Measurements from ENCODE around the gene AKAP13.
"Not testable (repeated sequence)": the region's sequence is repeated elsewhere in the genome, so short reads cannot be mapped to it uniquely, and the experiment has no call there.

Gene AKAP13

DNA sequence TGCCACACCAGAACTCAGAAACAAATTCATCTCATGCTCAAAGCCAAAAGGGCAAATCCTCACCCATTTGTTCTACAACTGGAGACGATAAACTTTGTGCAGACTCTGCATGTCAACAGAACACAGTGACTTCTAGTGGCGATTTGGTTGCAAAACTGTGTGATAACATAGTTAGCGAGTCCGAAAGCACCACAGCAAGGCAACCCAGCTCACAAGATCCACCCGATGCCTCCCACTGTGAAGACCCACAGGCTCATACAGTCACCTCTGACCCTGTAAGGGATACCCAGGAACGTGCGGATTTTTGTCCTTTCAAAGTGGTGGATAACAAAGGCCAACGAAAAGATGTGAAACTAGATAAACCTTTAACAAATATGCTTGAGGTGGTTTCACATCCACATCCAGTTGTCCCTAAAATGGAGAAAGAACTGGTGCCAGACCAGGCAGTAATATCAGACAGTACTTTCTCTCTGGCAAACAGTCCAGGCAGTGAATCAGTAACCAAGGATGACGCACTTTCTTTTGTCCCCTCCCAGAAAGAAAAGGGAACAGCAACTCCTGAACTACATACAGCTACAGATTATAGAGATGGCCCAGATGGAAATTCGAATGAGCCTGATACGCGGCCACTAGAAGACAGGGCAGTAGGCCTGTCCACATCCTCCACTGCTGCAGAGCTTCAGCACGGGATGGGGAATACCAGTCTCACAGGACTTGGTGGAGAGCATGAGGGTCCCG lies 199.7 kb downstream of the AKAP13 start:
- DNase-seq = no peak

DNA sequence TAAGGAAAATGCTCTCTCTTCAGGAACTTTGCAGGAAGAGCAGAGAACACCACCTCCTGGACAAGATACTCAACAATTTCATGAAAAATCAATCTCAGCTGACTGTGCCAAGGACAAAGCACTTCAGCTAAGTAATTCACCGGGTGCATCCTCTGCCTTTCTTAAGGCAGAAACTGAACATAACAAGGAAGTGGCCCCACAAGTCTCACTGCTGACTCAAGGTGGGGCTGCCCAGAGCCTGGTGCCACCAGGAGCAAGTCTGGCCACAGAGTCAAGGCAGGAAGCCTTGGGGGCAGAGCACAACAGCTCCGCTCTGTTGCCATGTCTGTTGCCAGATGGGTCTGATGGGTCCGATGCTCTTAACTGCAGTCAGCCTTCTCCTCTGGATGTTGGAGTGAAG lies 200.5 kb downstream of the AKAP13 start:
- DNase-seq = no peak

DNA sequence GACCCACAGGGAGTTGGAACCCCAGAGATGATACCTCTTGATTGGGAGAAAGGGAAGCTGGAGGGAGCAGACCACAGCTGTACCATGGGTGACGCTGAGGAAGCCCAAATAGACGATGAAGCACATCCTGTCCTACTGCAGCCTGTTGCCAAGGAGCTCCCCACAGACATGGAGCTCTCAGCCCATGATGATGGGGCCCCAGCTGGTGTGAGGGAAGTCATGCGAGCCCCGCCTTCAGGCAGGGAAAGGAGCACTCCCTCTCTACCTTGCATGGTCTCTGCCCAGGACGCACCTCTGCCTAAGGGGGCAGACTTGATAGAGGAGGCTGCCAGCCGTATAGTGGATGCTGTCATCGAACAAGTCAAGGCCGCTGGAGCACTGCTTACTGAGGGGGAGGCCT lies 201.1 kb downstream of the AKAP13 start:
- peak; percentile 32 for DNase-seq

DNA sequence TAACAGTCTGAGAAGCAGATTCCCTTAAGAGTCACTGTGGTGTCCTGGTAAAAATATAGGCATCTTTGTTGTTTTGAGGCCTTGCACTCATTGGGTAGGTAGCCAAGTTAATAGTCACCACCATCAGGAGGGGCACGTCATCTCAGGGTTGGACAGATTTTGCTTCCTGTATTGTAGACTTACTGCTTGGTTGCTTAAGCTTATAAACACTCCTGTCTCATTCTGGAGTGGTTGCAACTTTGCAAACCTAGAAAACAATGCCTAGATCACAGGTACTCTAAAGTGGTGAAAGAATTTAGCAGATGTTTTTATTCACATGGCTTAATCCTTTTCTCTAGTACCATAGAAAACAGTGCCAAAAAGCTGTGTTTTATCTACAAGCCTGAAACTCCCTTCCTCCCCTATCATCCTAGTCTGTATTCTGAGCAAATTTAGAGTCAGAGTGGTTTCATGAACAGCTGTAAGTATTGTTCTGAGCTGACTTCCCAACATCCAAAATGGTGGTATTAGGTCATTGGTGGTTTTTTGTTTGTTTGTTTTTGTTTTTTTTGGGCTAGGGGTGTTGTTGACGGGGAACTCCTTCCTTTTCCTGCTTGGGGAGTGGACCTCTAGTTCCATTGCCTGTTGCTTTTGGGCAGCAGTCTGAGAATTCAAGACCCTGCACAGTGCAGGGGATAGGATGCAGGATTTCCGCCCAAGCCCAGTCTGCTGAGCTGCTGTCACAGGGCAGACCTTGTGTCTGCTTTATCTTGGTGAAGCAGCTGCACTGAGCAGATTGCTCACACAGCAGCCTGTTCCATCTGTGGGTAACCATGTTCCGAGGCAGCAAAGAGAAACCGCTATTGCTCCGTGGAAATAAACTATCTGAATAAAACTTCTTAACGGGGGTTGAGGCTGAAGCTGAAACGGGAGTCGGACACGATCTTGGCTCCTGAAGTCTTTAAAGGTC lies 202.0 kb downstream of the AKAP13 start:
- DNase-seq = peak; percentile 96

DNA sequence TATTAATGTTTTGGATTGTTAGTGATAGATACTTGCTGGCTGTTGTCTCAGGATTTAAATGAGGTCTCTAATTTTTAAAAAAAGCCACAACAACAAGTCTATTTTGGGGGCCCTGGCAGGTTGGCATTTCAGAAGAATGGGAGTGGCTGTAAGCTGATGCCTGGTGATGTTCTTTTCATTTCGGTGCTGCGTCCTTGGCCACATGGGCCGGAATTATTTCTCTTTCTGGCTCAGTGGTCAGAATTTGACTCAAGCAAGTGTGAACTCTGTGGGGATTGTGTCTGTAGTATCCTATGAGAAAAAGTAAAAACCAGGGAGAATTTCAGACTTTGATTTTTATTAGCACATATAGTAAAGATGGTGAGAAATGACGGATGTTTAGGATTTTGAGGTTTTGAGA lies 203.0 kb downstream of the AKAP13 start:
- DNase-seq = peak; percentile 35

DNA sequence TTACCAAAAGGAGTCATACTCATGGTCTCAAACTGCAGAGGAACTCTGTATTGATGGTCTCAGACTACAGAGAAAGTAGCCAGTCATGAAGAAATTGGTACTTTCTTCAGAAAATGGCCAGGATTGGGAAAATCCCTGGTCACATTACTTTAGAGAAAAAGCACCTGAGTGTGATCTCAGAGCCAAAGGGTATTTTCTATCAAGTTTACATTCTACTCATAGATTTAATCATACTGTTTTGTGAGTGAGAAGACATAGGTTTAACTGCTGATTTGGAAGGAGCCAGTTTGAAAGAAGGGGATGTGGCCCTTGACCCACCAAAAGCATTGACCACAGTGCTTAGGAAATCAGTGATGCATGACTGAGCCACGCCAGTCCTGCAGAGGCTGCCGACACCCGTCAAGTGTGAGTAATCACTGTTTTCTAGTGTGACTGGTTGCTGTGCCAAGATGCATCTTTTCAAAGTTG lies 203.6 kb downstream of the AKAP13 start:
- no peak for DNase-seq

DNA sequence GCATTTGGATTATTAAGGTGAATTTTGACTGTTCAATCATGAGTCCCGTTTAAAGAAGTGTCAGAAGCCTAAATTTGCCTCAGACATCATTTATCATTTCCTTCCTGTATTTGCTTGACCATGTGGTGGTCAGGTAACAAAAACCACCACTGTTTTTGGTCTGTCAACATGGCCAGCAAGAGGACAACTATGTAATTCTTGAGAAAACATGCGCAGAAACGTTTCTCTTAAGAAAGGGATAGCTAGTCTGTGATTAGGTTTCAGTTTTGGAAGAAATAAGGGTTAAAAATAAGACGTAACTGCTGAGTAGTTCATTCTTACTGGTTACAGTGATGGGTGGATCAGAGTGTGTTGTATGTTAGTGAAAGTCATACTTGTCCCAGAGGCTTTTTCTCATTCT lies 204.5 kb downstream of the AKAP13 start:
- DNase-seq = no peak

DNA sequence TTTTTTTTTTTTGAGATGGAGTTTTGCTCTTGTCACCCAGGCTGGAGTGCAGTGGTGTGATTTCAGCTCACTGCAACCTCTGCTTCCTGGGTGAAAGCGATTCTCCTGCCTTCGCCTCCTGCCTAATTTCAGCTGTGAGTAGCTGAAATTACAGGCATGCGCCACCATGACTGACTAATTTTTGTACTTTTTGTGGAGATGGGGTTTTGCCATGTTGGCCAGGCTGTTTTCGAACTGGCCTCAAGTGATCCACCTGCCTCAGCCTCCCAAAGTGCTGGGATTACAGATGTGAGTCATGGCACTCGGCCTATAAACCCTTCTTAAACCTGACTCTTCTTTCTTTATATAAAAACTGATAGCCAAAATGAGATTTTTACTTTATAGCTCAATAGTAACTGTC lies 205.8 kb downstream of the AKAP13 start:
- not testable (repeated sequence) for DNase-seq

DNA sequence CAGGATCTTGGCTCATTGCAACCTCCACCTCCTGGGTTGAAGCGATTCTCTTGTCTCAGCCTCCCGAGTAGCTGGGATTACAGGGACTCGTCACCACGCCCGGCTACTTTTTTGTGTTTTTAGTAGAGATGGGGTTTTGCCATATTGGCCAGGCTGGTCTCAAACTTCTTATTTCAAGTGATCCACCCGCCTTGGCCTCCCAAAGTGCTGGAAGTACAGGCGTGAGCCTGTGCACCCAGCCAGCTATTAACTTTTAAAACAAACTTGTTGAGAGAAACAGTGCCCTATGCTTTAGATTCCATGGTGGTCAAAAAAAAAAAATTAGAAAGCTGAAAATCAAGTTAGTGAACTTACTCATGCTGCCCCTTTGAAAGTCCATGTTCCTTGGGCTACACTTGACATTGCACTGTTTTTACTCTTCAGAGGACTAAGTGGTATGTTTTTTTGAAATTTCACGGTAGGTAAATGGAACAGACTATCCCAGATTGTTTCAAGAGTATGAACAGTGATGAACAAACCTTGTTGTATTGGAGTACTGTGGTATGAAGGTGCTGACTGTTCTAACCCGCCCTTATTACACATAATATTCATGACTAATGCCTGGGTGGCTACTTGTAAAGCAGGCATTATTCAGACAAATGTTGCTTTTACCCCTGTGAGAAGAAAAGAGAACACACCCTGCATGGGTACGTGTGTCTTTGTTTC lies 207.5 kb downstream of the AKAP13 start:
- no peak for DNase-seq

DNA sequence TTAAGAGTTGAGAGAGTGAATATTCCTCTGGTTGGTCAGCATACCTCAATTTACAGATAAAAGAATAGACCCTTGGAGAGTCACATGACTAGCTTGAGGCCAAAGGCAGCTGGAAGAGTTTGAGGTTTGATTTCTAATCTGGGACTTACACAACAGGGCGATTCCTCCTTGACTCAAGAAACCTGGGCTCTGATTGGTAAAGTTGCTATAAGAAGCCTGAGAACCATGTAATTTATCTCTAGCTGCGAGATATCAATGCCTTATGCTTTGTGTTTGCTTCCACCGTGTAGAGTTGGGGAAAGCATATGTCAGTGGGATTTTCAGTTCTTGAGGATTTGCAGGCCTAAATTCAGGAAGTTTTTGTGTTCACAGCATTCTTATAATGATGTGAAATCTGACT lies 208.3 kb downstream of the AKAP13 start:
- peak; percentile 59 for DNase-seq

DNA sequence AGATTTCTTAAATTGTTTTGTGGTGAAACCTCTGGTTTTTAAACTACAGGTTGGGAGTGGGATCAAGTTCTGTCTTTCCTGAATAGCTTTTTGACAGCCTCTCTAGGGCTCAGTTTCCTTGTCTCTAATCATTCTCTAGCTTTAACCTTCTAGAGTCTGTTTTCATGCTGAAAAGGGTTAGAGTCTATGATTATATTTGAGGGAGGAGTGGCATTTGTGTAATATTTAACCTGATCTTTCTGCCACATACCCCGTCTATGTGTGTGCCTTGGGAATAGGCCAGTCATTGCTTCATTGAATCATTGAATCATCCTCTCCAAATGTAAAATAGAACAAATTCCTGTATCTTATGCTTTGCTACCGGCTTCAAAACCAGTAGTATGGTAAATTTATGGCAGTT lies 209.4 kb downstream of the AKAP13 start:
- DNase-seq = no peak

DNA sequence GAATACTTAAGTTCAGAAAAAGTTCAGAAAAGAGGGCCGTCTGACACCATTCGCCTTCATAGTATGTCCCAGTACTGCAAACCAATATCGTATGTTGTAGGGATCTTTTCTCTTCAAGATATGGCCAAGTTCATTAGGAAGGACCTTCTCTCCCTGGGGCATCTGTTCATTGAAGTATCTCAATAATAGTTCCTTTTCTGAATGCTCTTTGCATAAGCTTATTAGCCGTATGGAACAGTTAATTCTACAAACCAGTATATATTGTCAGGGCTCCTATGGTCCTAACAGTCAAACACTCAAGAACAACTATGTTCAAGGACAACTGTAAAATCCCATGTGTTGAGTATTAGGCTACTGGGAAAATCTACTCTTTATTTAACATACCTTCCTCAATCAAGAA lies 211.2 kb downstream of the AKAP13 start:
- no peak for DNase-seq

DNA sequence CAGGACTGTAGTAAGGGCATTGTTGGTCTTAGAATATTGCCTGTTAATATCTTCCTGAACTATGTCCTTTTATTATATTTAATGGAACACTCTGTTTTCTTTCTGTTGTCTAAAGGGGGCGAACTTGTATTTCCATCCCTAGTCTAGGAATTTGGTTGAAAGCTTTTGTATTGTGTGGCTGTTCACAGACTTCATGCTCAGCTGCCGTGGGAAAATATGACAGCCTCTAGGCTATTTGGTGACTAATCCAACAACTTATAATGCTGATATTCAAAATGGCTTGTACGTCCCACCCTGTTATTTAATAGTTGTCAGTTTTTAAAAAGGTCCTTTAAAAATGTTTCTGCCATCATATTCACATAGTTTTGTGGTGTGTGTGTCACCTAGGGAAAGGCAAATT lies 211.7 kb downstream of the AKAP13 start:
- peak; percentile 39 for DNase-seq

DNA sequence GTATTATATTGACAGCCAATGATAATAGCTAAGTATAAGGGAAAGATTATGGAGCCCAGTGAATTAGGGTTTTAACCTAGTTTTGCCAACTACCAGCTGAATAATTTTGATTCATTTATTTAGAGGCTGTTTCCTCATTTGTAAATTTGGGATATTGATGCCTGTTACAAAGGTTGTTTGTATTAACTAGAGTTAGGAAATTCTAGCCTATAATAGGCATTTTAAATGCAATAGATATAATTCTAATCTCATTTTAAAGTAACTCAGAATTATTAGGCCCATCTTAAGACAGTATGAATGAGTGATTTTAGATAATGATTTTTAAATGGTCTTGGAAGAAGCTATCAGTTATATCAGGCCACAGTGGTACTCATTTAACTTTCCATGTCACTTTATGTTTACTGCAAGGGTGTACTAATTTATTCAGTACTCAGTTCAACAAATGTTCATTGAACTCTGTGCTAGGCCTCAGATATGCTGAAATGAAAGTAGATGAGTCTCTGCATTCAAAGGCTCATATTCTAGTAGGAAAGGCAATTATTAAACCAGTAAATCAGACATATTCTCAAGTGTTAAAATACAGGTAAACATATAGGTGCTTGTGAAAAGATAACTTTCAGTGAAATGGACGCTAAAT lies 213.5 kb downstream of the AKAP13 start:
- DNase-seq = no peak

DNA sequence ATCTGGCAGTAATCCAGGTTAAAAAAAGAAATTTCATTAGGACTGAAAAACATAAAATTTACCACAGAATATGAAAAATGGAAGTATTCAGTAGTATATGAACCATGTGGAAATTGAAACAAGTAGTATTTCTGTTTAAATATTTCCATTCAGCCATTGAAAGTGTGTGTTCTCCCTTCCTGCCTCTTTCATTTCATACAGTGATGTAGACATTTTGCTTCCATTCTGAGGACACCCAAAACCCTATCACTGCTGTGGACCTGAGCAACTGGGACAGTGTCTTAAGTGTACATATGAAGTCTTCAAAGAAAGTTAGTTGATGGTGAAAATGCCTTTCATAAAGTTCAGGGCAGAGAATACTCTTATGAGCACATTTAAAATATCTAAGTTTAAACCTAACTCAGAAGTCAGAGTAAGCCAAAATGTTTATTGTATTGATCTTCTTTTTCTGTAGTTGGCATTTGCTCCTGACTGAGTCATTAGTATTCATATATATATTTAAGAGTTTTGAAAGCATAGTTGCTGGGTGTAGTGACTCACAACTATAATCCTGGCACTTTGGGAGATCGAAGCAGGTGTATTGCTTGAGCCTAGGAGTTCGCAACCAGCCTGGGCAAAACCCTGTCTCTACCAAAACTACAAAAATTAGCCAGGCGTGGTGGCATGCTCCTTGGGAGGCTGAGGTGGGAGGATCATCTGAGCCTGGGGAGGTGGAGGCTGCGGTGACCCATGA lies 215.6 kb downstream of the AKAP13 start:
- DNase-seq = no peak

DNA sequence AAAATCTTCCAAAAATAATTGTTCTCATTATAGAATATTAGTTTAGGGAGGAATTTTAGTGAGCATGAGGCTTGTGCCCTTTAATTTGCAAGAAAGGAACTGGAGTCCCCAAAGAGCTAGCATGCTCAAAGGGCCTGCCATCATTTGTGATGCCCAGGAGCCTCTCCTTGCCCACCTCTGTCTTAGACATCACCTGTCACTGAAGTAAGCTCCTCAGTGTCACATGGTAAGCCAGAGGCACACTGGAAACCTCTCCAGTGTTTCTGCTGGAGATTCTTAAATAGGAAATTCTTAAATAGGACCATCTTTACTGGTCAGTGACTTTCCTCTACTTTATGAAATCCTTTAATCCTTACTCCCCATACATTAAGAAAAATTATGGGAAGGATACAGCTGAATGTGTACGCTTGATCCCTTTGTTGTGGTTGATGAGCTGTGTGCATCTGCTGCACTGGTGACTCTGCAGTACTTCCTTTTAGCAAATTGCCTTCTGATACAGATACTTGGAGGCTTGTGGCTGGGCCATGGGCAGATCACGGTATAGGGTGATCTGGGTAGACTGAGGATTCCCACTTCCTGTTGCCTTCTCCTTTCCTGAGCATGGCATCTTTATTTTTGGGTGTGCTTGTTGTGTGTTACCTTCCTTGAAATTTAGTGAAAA lies 216.9 kb downstream of the AKAP13 start:
- no peak for DNase-seq

DNA sequence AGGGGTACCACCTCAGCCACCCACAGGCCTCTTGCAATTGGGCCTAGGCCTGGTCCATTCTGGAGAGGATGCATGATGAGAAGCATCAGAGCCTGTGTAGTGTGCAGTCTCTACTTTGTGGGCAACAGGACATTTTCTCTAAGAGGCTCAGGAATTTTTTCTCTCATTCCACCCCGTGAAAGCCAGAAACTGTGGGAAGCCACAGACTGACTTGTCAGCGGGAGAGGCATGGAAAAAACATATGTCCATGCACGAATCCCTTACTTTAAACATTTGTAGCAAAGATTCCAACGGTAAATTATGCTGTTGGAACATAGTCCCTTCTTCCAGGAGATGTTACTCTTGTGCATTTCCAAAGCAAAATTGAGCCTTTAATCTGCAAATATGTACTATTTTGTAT lies 217.8 kb downstream of the AKAP13 start:
- no peak for DNase-seq

DNA sequence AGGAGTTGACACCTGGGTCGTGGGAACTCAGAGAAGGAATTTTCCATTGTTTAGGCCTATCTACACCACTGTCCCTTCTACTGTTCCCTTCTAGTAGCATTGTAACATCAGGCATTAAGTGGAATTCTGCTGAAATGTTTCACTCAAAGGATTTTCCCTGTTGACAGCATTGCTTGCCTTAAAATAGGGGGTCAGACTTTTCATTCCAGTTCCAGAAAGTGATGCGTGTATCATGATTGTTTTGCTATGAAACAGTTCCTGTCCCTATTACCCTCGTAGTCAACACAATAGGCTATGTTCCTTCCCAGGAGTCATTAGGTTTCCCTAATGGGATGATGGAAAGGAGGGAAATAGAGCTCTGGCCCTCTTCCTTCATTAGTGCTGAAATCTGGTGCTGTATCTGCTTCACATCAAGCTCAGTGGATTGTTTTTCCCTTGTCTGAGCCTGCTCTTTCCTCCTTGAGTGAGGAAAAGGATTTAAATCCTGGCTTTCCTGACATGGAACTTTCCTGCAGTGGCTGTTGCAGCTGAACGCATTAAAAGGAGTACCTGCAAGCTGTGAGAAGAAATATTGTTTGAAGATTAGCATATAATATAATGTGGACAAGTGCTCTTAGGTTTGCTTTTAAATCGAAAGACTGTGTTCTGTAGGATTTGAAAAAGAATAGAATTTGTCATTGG lies 218.5 kb downstream of the AKAP13 start:
- no peak for DNase-seq

DNA sequence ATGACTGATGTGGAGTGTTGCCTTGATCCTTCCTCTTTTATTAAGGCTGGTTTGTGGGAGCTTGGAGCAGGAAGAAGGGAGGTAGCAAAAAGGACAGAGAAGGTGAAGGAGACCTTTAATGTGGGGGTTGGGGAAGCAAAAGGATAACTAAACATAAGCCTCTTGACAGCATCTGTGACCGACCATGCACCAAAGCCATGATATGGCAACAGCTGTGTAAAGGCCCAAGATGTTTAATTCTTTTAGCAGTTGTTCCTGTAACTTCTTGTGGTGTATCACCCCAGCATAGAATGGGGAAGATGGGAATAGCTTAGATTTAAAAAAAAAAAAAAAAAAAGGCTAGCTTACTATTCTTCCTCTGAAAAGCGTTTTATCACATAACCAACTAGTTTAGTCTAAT lies 219.6 kb downstream of the AKAP13 start:
- no peak for DNase-seq

DNA sequence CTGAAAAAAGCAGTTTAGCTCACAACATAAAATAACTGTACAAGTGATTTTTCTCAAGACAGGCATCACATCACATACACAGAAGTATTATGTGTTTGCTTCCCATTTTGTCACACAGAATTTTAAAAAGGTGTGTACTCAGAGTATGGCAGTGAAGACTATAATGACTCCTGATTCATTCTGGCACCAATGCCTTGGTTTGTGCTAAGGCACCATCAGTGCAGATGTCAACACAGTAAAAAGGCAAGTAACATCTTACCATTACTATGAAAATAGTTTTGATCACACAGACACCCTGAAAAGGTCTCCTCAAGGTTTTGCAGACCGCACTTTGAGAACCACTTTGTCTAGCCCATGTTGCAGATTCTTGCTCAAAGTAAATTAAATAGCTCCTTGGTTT lies 222.8 kb downstream of the AKAP13 start:
- DNase-seq = no peak

DNA sequence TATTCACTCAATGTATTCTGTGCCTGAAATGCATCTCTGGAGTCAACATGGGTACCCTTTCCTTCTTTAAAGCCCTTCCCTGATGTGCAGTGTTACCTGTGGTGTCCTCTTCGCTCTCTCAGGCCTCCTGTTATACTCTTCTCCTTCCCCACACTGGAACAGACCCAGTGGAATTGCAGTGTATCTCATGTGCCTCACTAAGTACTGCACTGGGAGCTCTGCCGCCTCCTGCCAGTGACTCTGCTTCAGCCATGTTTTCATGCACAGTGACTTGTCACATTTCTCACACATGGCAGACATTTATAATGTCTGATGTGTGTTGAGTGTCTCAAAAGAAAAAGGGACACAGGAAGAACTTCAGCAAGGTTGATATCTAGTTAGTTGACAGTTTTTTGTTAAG lies 223.3 kb downstream of the AKAP13 start:
- DNase-seq = no peak
